Mammary epithelial cell (primary cell): Measurements from ENCODE around the gene MPRIP.

Source experiments
- EZH2 ChIP-seq: IDR thresholded peaks from 2 replicates; pipeline ENCODE4 v1.6.1; 2012; ENCODE audit warnings: low read length, inconsistent platforms, borderline replicate concordance
- TF ChIP-seq, protein P1 (sequence below), 2 donors: IDR thresholded peaks in 1 of 2; conservative IDR thresholded peaks in 1 of 2; 2 replicates each; pipeline ENCODE4 v1.5.1; 2011 to 2012; ENCODE audit warnings: inconsistent platforms in 2 of 2, low read length in 2 of 2, mild to moderate bottlenecking in 2 of 2, control low read depth in 1 of 2, low read depth in 1 of 2; ENCODE audit not compliant: insufficient read depth in 1 of 2; ENCODE audit errors: extremely low read depth in 1 of 2

DNA sequence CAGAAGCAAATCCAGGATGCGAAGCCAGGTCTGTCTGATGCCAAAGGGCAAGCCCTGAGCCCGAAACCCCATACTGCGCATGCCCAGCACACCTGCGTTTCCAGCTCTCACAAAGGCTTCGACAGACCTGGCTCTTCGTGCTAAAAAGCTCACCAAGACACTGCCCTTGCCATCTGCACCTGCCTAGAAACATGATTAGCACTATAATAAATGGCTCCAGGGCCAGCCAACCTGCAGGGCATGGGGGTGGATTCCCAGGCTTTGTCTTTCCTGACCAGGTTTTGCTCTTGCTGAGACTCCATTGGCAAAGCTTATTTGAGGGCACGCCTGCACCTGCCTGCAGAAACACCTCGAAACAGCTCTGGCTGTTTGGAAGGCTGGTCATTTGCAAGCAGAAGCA lies 178.3 kb downstream of the MPRIP start:
- TF ChIP-seq, protein P1, sequence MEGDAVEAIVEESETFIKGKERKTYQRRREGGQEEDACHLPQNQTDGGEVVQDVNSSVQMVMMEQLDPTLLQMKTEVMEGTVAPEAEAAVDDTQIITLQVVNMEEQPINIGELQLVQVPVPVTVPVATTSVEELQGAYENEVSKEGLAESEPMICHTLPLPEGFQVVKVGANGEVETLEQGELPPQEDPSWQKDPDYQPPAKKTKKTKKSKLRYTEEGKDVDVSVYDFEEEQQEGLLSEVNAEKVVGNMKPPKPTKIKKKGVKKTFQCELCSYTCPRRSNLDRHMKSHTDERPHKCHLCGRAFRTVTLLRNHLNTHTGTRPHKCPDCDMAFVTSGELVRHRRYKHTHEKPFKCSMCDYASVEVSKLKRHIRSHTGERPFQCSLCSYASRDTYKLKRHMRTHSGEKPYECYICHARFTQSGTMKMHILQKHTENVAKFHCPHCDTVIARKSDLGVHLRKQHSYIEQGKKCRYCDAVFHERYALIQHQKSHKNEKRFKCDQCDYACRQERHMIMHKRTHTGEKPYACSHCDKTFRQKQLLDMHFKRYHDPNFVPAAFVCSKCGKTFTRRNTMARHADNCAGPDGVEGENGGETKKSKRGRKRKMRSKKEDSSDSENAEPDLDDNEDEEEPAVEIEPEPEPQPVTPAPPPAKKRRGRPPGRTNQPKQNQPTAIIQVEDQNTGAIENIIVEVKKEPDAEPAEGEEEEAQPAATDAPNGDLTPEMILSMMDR (conservative IDR thresholded peaks at IDR 0.05 in 1 of 2, IDR thresholded peaks at IDR 0.05 in 1 of 2; ENCODE audit: extremely low read depth in 1 of 2, insufficient read depth in 1 of 2, low read depth in 1 of 2, low read length in 2 of 2) = no peak
- TF ChIP-seq EZH2 = no peak
